Skin of body (tissue), 2 donors: Measurements from ENCODE around the gene GAS6. TPM values are rescaled to one million over a fixed set of nuclear protein-coding genes. Genes with fewer than 3 reads are reported as not detected.

Experiments used
- DNase-seq: peaks from one replicate; lab custom pipeline; 2025; lab: John Stamatoyannopoulos, UW
- total RNA-seq: library from RNA; depleted of rRNA; stranded (reverse); fragments of >200 nt; gene quantifications from one replicate; pipeline ENCODE4 v1.2.3, GENCODE V29; 2014

GAS6 gene
- total RNA-seq, 1 donor from 2014 or later, result 47.1 TPM

- DNase-seq, result no peak
Observed at GRCh38 chr13:113852536-113853517, 11.0 kb downstream of the GAS6 start.

DNA sequence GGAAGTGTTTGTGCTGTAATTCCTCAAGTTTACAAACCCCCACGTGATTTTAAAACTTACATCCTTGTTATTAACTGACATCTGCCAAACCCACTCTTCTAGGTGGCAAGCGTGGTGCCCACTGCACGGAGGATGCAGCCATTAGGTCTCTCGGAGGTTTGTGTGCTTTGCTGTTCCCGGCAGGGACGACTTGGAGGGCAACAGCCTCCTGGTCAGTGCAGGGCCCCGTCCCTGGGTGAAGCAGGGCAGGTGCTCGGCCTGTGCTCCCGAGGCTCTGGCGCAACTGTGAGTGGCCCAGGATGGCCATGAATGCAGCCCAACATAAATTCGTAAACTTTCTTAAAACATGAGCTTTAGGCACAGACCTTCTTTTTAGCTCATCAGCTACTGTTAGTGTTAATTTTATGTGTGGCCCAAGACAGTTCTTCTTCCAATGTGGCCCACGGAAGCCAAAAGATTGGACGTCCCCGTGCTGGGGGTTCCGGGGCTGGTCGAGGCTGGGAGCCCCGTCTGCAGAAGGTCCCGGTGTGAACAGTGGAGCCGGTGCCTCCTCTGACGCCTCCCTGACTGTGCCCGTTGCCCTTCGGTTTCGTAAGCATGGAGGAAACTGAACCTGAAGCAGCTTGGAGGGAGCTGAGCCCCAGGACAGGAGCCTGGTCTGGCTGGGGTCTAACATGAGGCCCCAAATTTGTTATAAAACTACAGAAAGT is 11.9 kb downstream of the GAS6 start:
- no peak for DNase-seq

DNA sequence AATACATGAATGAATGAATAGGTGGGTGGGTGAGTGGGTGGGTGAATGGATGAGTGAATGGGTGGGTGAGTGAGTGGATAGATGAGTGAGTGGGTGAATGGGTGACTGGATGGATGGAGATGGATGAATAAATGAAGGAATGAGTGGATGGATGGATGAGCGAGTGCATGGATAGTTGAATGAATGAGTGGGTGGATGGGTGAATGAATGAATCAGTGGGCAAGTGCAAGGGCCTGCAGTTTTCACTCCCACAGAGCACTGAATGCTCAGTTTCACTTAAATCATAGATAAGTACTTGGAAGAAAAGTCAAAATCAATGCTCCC is 12.4 kb downstream of the GAS6 start:
- DNase-seq, result no peak

- no peak for DNase-seq
Observed at GRCh38 chr13:113850722-113851479, 13.0 kb downstream of the GAS6 start.

- DNase-seq, result no peak
Observed at GRCh38 chr13:113849981-113850721, 13.7 kb downstream of the GAS6 start.

- DNase-seq, result no peak
Observed at GRCh38 chr13:113849546-113849945, 14.3 kb downstream of the GAS6 start.

DNA sequence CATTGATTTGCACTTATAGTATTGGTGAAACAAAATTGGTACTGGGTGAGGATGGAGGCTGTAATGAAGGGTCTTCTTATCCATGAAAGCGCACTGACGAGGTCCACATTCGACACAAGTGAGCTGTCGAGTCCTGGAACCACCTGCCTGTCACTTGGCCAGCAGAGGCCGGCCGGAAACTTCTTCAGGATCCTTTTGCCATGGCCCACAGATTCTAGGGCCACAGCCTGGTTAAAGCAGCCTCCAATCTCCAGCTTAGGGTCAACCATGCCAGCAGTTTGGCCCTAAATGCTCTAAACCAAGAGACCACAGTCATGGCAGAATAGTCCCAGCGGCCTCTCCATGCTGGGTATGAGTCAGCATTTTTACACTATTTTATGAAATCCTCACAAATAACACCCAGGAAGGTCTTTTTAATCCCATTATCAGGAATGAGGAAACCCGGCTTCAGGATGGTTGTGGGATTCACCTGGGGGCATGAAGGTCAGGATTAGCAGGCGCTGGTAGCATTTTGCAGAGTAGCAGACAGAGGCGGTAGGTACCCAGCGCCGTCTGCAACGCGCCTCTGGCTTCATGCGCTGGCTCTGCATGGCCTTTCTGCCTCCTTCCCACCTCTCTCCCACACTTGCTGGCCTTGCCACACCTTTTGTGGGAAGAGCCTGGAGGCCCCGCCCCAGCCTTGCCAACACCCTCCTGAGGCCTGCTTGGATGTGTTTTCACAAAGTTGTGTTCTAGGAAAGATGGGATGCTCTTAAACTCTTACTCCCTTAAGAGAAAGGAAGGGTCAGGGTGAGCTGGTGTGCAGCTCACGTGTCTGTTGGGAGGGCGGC is 15.2 kb downstream of the GAS6 start:
- no peak for DNase-seq

GRCh38 chr13:113848020-113848419 is 15.9 kb downstream of the GAS6 start:
- DNase-seq, result no peak

DNA sequence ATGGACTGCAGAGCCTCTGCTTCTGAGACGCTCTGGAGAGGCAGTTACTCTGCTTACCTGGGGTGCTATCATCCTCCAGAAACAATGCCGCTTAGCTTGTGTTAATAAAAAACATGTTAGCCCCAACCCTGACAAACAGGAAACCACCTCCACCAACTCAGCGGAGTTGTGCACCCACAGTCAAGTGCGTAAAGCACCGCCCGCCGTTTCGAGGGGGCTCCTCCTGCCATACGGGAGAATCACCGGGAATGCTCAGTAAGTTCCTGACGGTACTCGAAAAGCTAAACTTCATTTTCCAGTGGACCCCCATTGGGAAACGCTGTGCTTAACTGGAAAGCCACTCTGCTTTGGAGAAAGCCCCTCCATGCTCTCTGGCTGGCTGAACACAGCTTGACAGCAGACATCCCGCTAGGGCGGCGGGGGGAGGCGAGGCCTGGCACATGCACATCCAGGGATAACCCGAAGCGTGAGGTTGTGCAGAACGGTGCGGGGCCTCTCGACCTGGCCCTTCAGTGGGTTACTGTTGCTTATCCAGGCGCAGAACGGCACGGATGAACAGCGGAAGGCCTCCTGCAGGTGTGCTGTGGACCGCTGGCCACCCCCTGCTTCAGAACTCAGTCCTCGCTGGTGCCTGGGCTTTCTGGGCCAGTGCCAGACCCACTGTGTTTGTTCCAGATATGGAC is 17.1 kb downstream of the GAS6 start:
- no peak for DNase-seq

DNA sequence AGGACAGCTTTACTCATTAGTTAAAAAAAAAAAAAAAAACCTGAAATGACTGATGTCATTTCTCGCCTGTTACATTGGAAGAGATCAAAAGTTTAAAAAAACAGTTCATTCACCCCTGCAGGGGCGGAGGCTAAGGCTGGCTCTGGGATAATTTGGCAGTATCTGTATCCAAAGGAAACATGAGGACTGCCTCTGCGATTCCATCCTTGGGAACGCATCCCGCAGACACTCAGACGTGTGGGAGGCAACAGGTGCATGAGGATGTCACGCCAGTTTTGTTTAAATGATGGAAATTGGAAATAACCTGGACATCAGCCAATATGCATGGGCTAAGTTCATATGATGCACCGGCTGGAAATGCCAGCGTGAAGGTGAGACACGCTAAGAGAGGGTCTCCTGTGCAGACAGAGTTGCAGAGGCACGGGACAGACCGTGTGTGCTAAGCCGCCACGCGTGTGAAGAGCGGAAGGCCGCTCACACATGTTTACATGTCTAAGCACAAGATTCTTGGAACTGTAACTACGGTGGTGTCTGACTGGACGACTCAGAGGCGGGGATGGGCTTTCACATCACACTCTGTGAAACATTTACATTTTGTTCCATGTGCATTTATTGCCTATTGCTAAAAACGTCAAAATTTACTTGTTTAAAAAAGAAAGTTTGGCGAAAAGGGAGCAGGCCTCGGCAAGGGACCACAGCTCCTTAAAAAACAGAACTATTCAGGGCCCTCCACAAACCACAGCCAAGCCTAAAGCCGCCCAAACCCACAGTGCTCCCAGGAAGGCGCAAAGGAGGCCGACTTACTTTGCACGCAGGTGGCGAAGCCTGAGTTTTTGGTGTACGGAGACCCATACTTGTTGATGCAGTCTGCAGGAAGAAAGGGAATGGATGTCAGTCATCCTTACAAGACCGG is 17.9 kb downstream of the GAS6 start:
- DNase-seq, result no peak

DNA sequence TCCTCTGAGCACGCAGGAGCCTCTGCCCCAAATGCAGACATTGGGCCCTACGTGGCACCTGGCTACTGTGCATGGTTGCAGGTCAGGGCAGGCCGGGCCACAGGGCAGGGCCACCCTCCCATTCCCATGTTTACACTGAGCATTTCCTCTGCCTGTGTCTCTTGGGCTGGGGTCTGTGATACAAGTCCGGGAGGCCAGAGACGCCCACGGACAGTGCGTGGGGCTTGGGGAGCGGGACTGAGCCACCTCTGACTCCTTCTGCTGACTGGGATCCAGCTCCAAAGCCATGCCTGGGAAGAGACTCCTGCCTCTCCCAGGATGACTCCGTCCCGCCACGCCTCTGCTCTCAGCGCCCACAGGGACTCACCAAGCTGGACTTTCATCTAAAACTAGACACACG is 18.8 kb downstream of the GAS6 start:
- no peak for DNase-seq

- DNase-seq, result no peak
Observed at GRCh38 chr13:113843864-113844556, 19.9 kb downstream of the GAS6 start.

- DNase-seq, result no peak
Observed at GRCh38 chr13:113843063-113843654, 20.7 kb downstream of the GAS6 start.

GRCh38 chr13:113842336-113843062 is 21.4 kb downstream of the GAS6 start:
- no peak for DNase-seq

DNA sequence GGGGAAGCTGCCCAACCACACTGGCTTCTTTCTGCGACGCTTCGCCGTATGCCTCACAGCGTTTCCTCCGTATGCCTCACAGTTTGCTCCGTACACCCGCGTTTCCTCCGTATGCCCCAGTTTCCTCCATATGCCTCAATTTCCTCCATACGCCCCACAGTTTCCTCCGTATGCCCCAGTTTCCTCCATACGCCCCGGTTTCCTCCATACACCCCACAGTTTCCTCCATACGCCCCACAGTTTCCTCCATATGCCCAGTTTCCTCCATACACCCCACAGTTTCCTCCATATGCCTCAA is 22.6 kb downstream of the GAS6 start:
- no peak for DNase-seq

DNA sequence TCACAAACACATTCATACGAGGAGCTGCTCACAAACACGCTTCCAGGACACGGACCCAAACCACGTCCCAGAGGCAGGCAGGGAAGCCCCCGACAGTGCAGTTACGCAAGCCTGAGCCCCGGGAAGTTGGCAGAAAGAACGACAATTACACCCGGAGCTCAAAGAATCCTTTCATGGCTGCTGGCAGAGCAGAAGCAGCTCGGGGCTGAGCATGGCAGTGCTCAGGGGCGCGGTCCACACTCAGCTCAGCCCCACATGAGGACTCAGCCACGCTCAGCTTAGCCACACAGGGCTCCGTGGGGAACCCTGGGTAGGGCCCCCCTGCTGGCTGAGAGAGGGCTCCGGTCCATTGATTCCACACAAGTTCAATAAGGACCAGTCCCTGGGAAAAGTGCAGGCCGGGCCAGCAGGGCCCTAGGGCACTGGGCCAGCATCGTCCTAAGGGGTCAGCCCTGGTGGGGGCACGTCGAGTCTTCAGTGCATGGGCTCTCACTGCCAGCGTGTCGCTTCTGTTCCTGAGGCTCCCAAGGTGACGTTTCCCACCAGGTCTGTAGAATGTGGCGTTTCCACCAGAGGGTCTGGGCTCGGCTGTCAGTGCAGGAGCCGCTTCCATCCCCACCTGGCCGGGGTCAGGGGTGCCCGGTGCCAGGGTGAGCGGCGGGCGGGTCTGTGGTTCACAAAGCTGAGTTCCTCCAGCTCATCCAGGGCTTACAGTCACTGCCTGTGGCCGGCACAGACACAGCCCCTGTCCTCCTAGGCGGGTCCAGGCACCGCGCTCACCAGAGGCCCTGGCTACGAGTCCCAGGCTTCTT is 23.1 kb downstream of the GAS6 start:
- no peak for DNase-seq
